Adrenal gland (tissue), 12 donors: ENCODE data around the gene DPYD. TPM values are rescaled to one million over a fixed set of nuclear protein-coding genes. Genes with fewer than 3 reads are reported as not detected.

Experiments used
- DNase-seq, 7 donors: peaks; one replicate each; pipeline ENCODE4 v3.0.0-alpha.2; 2019 to 2020
- H3K27ac ChIP-seq, 5 donors: fragments of 200-600 bp; sonication (generic) in 4 of 5; 1 replicate in 3 of 5; 2 replicates in 2 of 5; pipeline versions ENCODE4 v1.5.1 to v1.8.0; 2016 to 2020; ENCODE audit warnings: mild to moderate bottlenecking in 1 of 5
- H3K27me3 ChIP-seq: fragments of 200-600 bp; 2 replicates; pipeline ENCODE4 v1.8.0; 2021
- H3K36me3 ChIP-seq, 2 donors: fragments of 200-600 bp; replicated peaks in 1 of 2; 1 replicate in 1 of 2; 2 replicates in 1 of 2; pipeline versions ENCODE4 v1.5.1 to v1.8.0; 2018 to 2022
- H3K4me1 ChIP-seq, 2 donors: fragments of 200-600 bp; replicated peaks in 1 of 2; 1 replicate in 1 of 2; 2 replicates in 1 of 2; pipeline versions ENCODE4 v1.5.1 to v1.8.0; 2018 to 2021
- H3K4me3 ChIP-seq, 4 donors: fragments of 200-600 bp; sonication (generic) in 3 of 4; one replicate each; pipeline ENCODE4 v1.5.1; 2016 to 2018
- H3K9me3 ChIP-seq, 3 donors: fragments of 200-600 bp; sonication (generic) in 1 of 3; replicated peaks in 1 of 3; 1 replicate in 2 of 3; 2 replicates in 1 of 3; pipeline versions ENCODE4 v1.5.1 to v1.8.0; 2016 to 2021
- CTCF ChIP-seq, 6 experiments: fragments of 450-650 bp in 4 of 6; fragments of 200-600 bp in 2 of 6; sonication (generic) in 1 of 6; IDR thresholded peaks; 1 replicate in 5 of 6; 2 replicates in 1 of 6; pipeline versions ENCODE4 v1.5.1 to v1.8.0; 2016 to 2021; ENCODE audit warnings: antibody characterized with exemption in 6 of 6, mild to moderate bottlenecking in 2 of 6, moderate library complexity in 1 of 6
- POLR2A ChIP-seq, 2 donors: fragments of 450-650 bp; IDR thresholded peaks; one replicate each; pipeline ENCODE4 v1.6.1; 2017; ENCODE audit warnings: antibody characterized with exemption in 2 of 2, mild to moderate bottlenecking in 2 of 2, moderate library complexity in 1 of 2
- WGBS, 4 donors: extraction: QIAGEN DNeasy Blood & Tissue Kit in 2 of 4; methylation state at CpG; one replicate each; pipeline versions ENCODE4 v1.1.5 to v1.1.7; 2013 to 2017; 5-methylcytosine and 5-hydroxymethylcytosine counted together
- intact Hi-C, 2 donors: fragments of 100-400 bp; cut with DNase I; formaldehyde crosslinking; loops; one replicate each; pipeline versions ENCODE4 v1.14.1 to v1.15.0; 2022 to 2023
- polyA plus RNA-seq, 3 donors: library from polyadenylated mRNA; stranded (reverse); fragments of 200-250 nt in 2 of 3; fragments of 350-450 nt in 1 of 3; fragmentation: Illumina TruSeq in 1 of 3; extraction: RNeasy Lipid Tissue Mini Kit (QIAGEN cat#74804) in 1 of 3; gene quantifications; one replicate each; pipeline ENCODE4 v1.2.3, GENCODE V29; 2013 to 2014
- total RNA-seq, 9 donors: library from RNA; depleted of rRNA in 4 of 9; stranded (reverse); fragments of >200 nt in 4 of 9; fragments of 120-200 nt in 1 of 9; fragmentation: NEBNext Ultra II Directional in 1 of 9; extraction: Animal tissue kit (Norgen Biotek cat#: 25700) in 1 of 9; gene quantifications; one replicate each; pipeline versions ENCODE4 v1.1.0 to v1.2.4, GENCODE V29; 2013 to 2023
- donor health status: healthy with polysubstance abuse.
- donor health status: Bipolar disorder and iron deficiency.
- donor health status: DM: yes; HTN: yes; CAD: no.
- donor health status: DM: no; HTN: no; CAD: no.
- donor health status: DM: no; HTN: no; CAD: no.
- donor health status: DM: yes; HTN: yes; CAD: no.

Gene DPYD
- total and polyA plus RNA-seq, 12 donors, result 6.6 to 73.1 (median 30.2) TPM

GRCh38 chr1:97307568-97307967, 613.3 kb downstream of the DPYD start:
- Histone ChIP-seq H3K27me3 (no peaks in the 10 kb centered on the region), H3K27ac (no peak overlapping the region), H3K4me1 (peaks cover 0 to 8% of the 10 kb centered on the region in 2 donors), H3K9me3 (no peaks in the 10 kb centered on the region), H3K4me3 (no peak overlapping the region), H3K36me3 (no peaks in the 10 kb centered on the region)
- intact Hi-C loops, result no loop called here
- TF ChIP-seq POLR2A (IDR thresholded peaks at IDR 0.05) (no peak), CTCF (IDR thresholded peaks at IDR 0.05) (no peak)
- no peak for DNase-seq

GRCh38 chr1:97307151-97307550, 613.7 kb downstream of the DPYD start:
- Histone ChIP-seq H3K27ac (no peak overlapping the region), H3K4me3 (no peak overlapping the region), H3K4me1 (peaks cover 0 to 8% of the 10 kb centered on the region in 2 donors), H3K27me3 (no peaks in the 10 kb centered on the region), H3K36me3 (no peaks in the 10 kb centered on the region), H3K9me3 (no peaks in the 10 kb centered on the region)
- 58 to 63% (median 60%) methylated on average over 2 of the region's 2 CpGs for WGBS, 4 donors
- intact Hi-C loops, result no loop called here
- no peak for DNase-seq
- no peak for TF ChIP-seq POLR2A (IDR thresholded peaks at IDR 0.05)
- TF ChIP-seq CTCF (IDR thresholded peaks at IDR 0.05), result no peak

- no peak for TF ChIP-seq POLR2A (IDR thresholded peaks at IDR 0.05)
- no peak for TF ChIP-seq CTCF (IDR thresholded peaks at IDR 0.05)
- intact Hi-C loops, result no loop called here
These were observed 614.3 kb downstream of the DPYD start for GRCh38 chr1:97306504-97306903.

GRCh38 chr1:97304366-97304765, 616.5 kb downstream of the DPYD start:
- H3K9me3 ChIP-seq, result no peaks in the 10 kb centered on the region
- H3K4me3 ChIP-seq, result no peak overlapping the region
- 82 to 91% (median 89%) methylated on average over 2 of the region's 2 CpGs for WGBS, 4 donors
- no peak for DNase-seq
- peaks cover 0 to 8% of the 10 kb centered on the region in 2 donors for H3K4me1 ChIP-seq
- no peaks in the 10 kb centered on the region for H3K36me3 ChIP-seq
- no peak overlapping the region for H3K27ac ChIP-seq
- intact Hi-C loops, result no loop called here
- no peaks in the 10 kb centered on the region for H3K27me3 ChIP-seq
- TF ChIP-seq POLR2A (IDR thresholded peaks at IDR 0.05) (no peak), CTCF (IDR thresholded peaks at IDR 0.05) (no peak)

More at GRCh38 chr1:97306504-97306903, 614.3 kb downstream of the DPYD start:
- H3K9me3 ChIP-seq, result no peaks in the 10 kb centered on the region
- H3K4me3 ChIP-seq, result no peak overlapping the region
- H3K4me1 ChIP-seq, result peaks cover 0 to 8% of the 10 kb centered on the region in 2 donors
- no peak for DNase-seq
- H3K27me3 ChIP-seq, result no peaks in the 10 kb centered on the region
- H3K36me3 ChIP-seq, result no peaks in the 10 kb centered on the region
- no peak overlapping the region for H3K27ac ChIP-seq
